ENCODE data around the gene NHP2.

DNA sequence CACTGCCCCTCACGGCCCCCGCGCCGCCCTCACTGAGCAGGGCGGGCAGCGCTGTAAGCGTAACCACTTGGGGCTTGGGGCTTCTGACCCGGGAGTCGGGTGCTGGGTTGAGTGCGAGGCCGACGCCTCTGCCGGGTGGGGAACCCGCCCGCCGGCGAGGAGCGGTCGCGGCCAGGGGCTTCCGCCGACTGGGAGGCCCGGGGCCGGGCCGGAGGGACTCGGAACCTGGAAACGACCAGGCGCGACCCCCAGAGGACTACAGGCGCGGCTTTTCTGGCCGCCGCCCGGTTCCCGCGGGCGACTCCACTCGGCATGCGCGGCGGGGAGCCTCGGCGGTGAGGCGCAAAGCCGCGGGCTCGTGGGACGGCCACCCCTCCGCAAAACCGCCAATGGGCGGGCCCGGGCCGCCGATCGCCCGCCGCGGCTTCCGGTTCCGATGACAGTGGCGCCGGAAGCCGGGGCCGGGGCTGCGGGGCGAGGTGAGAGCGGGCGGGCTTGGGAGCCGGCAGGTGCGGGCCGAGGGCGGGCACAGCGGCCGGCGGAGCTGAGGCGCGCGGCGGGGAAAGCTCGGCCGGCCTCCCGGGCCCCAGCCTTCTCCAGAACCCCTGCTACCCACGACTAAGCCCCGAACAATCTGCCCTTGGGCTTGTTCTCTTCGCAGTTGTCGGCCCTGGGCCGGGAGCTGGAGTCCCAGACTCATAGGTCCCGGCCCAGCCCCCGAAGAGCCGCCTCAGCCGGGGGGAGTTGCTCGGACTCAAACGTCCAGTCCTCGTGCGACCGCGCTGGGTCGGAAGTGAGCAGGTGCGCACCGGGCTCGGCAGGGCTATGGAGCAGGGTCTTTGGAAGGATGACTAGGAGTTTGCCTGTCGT lies 22.9 kb downstream of the NHP2 start, which contains the start of gene RMND5B:
- TF ChIP-seq POLR2A (IDR thresholded peaks at IDR 0.05), result peak in 1 of 2 donors; percentile 52
- TF ChIP-seq, protein P1, sequence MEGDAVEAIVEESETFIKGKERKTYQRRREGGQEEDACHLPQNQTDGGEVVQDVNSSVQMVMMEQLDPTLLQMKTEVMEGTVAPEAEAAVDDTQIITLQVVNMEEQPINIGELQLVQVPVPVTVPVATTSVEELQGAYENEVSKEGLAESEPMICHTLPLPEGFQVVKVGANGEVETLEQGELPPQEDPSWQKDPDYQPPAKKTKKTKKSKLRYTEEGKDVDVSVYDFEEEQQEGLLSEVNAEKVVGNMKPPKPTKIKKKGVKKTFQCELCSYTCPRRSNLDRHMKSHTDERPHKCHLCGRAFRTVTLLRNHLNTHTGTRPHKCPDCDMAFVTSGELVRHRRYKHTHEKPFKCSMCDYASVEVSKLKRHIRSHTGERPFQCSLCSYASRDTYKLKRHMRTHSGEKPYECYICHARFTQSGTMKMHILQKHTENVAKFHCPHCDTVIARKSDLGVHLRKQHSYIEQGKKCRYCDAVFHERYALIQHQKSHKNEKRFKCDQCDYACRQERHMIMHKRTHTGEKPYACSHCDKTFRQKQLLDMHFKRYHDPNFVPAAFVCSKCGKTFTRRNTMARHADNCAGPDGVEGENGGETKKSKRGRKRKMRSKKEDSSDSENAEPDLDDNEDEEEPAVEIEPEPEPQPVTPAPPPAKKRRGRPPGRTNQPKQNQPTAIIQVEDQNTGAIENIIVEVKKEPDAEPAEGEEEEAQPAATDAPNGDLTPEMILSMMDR (IDR thresholded peaks at IDR 0.05), result peak in 2 of 5 experiments; percentile 13 to 28

All from tibial nerve (tissue), 3 donors.